Measurements from ENCODE around the gene GLI3.

GRCh38 chr7:42222891-42223290 lies 14.1 kb downstream of the GLI3 start:
- TF ChIP-seq EZH2 (IDR thresholded peaks at IDR 0.05; ENCODE audit: insufficient read depth, poor library complexity, severe bottlenecking) (no peak), EZH2phosphoT487 (IDR thresholded peaks at IDR 0.05; ENCODE audit: insufficient read depth, low read depth) (no peak)

Data from GM23248 (cell line).